Type B pancreatic cell (in vitro differentiated cells): Measurements from ENCODE around the gene PHF11. TPM values are rescaled to one million over a fixed set of nuclear protein-coding genes. Genes with fewer than 3 reads are reported as not detected.

Experiments
- DNase-seq: peaks from one replicate; pipeline ENCODE4 v3.0.0; 2021; ENCODE audit warnings: mixed read lengths; ENCODE audit not compliant: unreplicated experiment; ENCODE audit errors: extremely low spot score
- H3K27ac Mint-ChIP-seq: 2 replicates; pipeline ENCODE4 v1.8.0; 2021; ENCODE audit warnings: mild to moderate bottlenecking, mixed read lengths
- H3K27me3 Mint-ChIP-seq: 2 replicates; pipeline ENCODE4 v1.8.0; 2021; ENCODE audit warnings: mixed read lengths
- H3K36me3 Mint-ChIP-seq: 2 replicates; pipeline ENCODE4 v1.8.0; 2021; ENCODE audit warnings: mixed read lengths
- H3K4me1 Mint-ChIP-seq: one replicate; pipeline ENCODE4 v1.8.0; 2021; ENCODE audit warnings: mixed read lengths; ENCODE audit not compliant: unreplicated experiment
- H3K4me3 Mint-ChIP-seq: 2 replicates; pipeline ENCODE4 v1.8.0; 2021; ENCODE audit warnings: mild to moderate bottlenecking, mixed read lengths
- H3K9me3 Mint-ChIP-seq: 2 replicates; pipeline ENCODE4 v1.8.0; 2021; ENCODE audit warnings: mixed read lengths
- total RNA-seq: library from RNA; stranded (reverse); gene quantifications from 2 replicates; pipeline ENCODE4 v1.2.1, GENCODE V29; 2021; ENCODE audit warnings: low replicate concordance
- TF ChIP-seq, protein P1 (sequence below): fragments of 200-600 bp; sonication (generic); conservative IDR thresholded peaks from 2 replicates; pipeline ENCODE4 v1.5.0; 2021; ENCODE audit warnings: antibody characterized with exemption, mild to moderate bottlenecking

PHF11 gene
- total RNA-seq, 1 donor from 2014 or later, result 18.9 TPM

DNA sequence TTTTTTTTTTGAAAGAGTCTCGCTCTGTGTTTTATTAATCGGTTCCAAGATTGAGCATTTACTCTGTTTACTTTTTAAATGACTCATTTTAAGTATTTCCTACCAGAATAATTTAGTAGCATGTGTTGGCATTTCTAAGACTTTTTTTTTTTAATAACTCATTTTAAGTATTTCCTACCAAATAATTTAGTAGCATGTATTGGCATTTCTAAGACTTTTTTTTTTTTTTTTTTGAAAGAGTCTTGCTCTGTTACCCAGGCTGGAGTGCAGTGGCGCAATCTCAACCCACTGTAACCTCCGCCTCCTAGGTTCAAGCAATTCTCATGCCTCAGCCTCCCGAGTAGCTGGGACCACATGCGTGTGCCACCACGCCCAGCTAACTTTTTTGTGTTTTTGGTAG is 38.5 kb upstream of the PHF11 start:
- Mint-ChIP-seq H3K9me3 (no peaks in the 10 kb centered on the region), H3K4me3 (no peak overlapping the region), H3K27me3 (no peaks in the 10 kb centered on the region), H3K27ac (no peak overlapping the region), H3K4me1 (no peaks in the 10 kb centered on the region), H3K36me3 (peaks cover 25% of the 10 kb centered on the region)
- DNase-seq, result no peak
- TF ChIP-seq, protein P1, sequence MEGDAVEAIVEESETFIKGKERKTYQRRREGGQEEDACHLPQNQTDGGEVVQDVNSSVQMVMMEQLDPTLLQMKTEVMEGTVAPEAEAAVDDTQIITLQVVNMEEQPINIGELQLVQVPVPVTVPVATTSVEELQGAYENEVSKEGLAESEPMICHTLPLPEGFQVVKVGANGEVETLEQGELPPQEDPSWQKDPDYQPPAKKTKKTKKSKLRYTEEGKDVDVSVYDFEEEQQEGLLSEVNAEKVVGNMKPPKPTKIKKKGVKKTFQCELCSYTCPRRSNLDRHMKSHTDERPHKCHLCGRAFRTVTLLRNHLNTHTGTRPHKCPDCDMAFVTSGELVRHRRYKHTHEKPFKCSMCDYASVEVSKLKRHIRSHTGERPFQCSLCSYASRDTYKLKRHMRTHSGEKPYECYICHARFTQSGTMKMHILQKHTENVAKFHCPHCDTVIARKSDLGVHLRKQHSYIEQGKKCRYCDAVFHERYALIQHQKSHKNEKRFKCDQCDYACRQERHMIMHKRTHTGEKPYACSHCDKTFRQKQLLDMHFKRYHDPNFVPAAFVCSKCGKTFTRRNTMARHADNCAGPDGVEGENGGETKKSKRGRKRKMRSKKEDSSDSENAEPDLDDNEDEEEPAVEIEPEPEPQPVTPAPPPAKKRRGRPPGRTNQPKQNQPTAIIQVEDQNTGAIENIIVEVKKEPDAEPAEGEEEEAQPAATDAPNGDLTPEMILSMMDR, result no peak

DNA sequence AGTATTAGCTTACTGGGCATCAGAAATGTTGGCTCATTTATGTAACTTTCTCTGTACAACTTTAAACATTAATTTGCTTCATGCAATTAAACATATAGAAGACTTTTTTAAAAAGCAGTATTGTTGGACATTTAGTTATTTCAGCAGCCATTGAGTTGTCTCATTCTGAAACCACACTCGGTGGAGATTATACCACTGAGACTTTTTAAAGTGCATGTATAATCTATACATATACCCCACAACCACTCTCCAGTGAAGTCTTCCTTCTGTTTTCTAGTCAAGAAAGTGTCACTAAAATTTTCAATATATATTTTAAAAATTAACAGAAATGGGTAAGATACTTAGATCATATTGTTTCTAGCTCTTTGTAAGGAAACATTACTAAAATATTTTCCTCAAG is 36.2 kb upstream of the PHF11 start:
- peaks cover 36% of the 10 kb centered on the region for H3K36me3 Mint-ChIP-seq

DNA sequence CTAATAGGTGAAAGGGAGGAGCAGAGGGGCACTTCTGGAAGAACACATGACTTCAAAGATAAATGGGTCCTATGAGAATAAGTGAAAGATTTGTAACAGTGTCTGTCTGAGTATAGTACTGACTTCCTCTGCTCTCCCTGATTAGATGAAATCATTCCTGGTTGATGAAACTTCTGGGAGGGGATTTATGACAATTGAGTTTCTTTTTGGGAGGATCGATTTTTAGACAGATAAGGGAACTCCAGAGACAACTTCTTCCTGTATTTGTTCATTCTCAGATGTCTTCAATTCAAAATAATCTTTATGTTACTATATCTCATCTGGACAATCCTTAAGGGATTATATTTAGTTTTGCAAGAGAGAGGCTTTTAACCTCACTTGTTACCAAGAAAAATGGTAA is 31.7 kb upstream of the PHF11 start:
- Mint-ChIP-seq H3K4me1 (no peaks in the 10 kb centered on the region), H3K27me3 (no peaks in the 10 kb centered on the region), H3K9me3 (no peaks in the 10 kb centered on the region), H3K27ac (no peak overlapping the region), H3K4me3 (no peak overlapping the region), H3K36me3 (peaks cover 33% of the 10 kb centered on the region)
- DNase-seq, result no peak
- TF ChIP-seq, protein P1, result no peak

More for the DNA sequence above, 36.2 kb upstream of the PHF11 start:
- Mint-ChIP-seq H3K27me3 (no peaks in the 10 kb centered on the region), H3K27ac (no peak overlapping the region), H3K4me1 (no peaks in the 10 kb centered on the region), H3K4me3 (no peak overlapping the region), H3K9me3 (no peaks in the 10 kb centered on the region)
- TF ChIP-seq, protein P1, result no peak
- DNase-seq, result no peak

DNA sequence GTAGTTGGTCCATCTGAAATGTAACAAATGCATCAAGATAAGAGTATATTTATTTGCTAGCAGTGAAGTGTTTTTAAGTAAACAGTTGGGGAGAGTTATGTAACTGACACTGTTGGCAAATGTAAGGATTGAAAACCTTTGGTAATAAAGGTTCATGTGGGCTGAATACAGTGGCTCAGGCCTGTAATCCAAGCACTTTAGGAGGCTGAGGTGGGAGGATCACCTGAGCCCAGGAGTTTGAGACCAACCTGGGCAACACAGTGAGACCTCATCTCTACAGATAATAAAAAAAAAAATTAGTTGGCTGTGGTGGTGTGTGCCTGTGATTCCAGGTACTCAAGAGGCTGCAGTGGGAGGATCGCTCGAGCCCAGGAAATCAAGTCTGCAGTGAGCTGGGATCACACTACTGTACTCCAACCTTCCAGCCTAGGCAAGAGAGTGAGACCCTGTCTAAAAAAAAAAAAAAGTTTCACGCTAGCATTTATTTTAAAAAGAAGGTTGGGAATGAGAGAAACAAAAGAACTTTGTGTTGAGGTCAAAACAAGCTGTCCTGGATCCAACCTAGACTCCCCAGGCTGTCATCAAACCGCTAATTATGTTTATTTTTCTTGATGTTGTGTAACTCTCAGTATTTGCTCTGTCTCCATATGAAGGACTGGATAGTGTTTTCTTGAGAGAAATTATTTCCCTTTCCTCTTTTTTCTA is 31.0 kb upstream of the PHF11 start:
- TF ChIP-seq, protein P1, result no peak
- Mint-ChIP-seq H3K27me3 (no peaks in the 10 kb centered on the region), H3K27ac (no peak overlapping the region), H3K36me3 (peaks cover 33% of the 10 kb centered on the region), H3K4me1 (no peaks in the 10 kb centered on the region), H3K4me3 (no peak overlapping the region), H3K9me3 (no peaks in the 10 kb centered on the region)
- DNase-seq, result no peak

DNA sequence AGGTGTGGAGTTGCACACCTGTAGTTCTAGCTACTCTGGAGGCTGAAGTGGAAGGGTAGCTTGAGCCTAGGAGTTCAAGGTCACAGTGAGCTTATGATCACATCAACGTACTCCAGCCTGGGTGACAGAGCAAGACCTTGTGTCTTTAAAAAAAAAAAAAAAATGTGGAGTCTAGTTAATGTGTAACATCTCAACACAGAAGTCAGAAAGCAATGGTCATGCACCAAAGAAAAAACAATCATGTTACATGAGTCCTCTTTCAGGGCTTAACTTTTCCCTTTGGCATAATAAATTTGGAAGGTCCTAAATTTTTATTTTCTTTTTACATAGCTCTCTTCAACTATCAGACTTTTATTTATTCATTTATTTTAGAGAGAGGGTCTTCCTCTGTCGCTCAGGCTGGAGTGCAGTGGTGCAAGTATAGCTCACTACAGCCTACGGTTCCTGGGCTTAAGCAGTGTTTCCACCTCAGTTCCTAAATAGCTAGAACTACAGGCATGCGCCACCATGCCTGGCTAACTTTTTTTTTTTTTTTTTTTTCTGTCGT is 29.4 kb upstream of the PHF11 start:
- Mint-ChIP-seq H3K36me3 (peaks cover 30% of the 10 kb centered on the region), H3K27me3 (no peaks in the 10 kb centered on the region), H3K27ac (no peak overlapping the region), H3K4me1 (no peaks in the 10 kb centered on the region), H3K9me3 (no peaks in the 10 kb centered on the region), H3K4me3 (peak overlapping the region; percentile 22)
- TF ChIP-seq, protein P1, result no peak
- no peak for DNase-seq
